CD4-positive, alpha-beta T cell (primary cell): ENCODE data around the gene APOOL. TPM values are rescaled to one million over a fixed set of nuclear protein-coding genes. Genes with fewer than 3 reads are reported as not detected.

Source experiments
- ATAC-seq: fragments of 200-7000 bp; cut with Tn5 transposase; one replicate; pipeline ENCODE4 v1.10.0; 2022; ENCODE audit warnings: mild to moderate bottlenecking; ENCODE audit not compliant: poor library complexity
- CTCF ChIA-PET: fragments of 350-600 bp; sonication (Branson Sonifier 250); formaldehyde crosslinking; loops from one replicate; lab custom pipeline; 2021; ENCODE audit warnings: antibody characterized with exemption, inconsistent platforms; lab: Charles Lee
- POLR2A ChIA-PET: fragments of 350-600 bp; sonication (Branson Sonifier 250); formaldehyde crosslinking; loops from one replicate; lab custom pipeline; 2021; ENCODE audit warnings: antibody characterized with exemption, inconsistent platforms; lab: Charles Lee
- DNase-seq, 14 experiments: peaks; one replicate each; pipeline ENCODE4 v3.0.0-alpha.2; 2013 to 2020; ENCODE audit warnings: mixed read lengths in 2 of 14
- H3K27ac ChIP-seq, 2 donors: one replicate each; pipeline versions ENCODE4 v1.5.1 to v1.7.0; 2013; ENCODE audit warnings: low read length in 2 of 2, low read depth in 1 of 2, mild to moderate bottlenecking in 1 of 2
- H3K27me3 ChIP-seq, 2 experiments: 1 replicate in 1 of 2; 2 replicates in 1 of 2; pipeline versions ENCODE4 v1.6.1 to v1.7.0; 2013; ENCODE audit warnings: low read length in 2 of 2, control low read depth in 1 of 2, mild to moderate bottlenecking in 1 of 2, moderate library complexity in 1 of 2; ENCODE audit not compliant: insufficient read depth in 2 of 2, control insufficient read depth in 1 of 2
- H3K36me3 ChIP-seq: one replicate; pipeline ENCODE4 v1.6.1; 2013; ENCODE audit warnings: low read length, control low read depth; ENCODE audit not compliant: insufficient read depth
- H3K4me1 ChIP-seq: one replicate; pipeline ENCODE4 v1.6.1; 2013; ENCODE audit warnings: low read length, control low read depth; ENCODE audit not compliant: insufficient read depth
- H3K4me3 ChIP-seq: one replicate; pipeline ENCODE4 v1.5.1; 2013; ENCODE audit warnings: mild to moderate bottlenecking, low read length, moderate library complexity
- H3K9me3 ChIP-seq, 2 experiments: 1 replicate in 1 of 2; 2 replicates in 1 of 2; pipeline versions ENCODE4 v1.6.1 to v1.7.0; 2013; ENCODE audit warnings: low read length in 2 of 2, mild to moderate bottlenecking in 2 of 2, control low read depth in 1 of 2, moderate library complexity in 1 of 2; ENCODE audit not compliant: control insufficient read depth in 1 of 2, insufficient read depth in 1 of 2
- H3K27ac Mint-ChIP-seq: one replicate; pipeline ENCODE4 v1.8.0; 2020; ENCODE audit warnings: mixed read lengths
- H3K27me3 Mint-ChIP-seq: one replicate; pipeline ENCODE4 v1.8.0; 2021; ENCODE audit warnings: mixed read lengths
- H3K36me3 Mint-ChIP-seq: one replicate; pipeline ENCODE4 v1.8.0; 2021; ENCODE audit warnings: low read depth, mixed read lengths
- H3K4me1 Mint-ChIP-seq: one replicate; pipeline ENCODE4 v1.8.0; 2021; ENCODE audit warnings: low read depth, mixed read lengths
- H3K4me3 Mint-ChIP-seq: one replicate; pipeline ENCODE4 v1.8.0; 2020; ENCODE audit warnings: mild to moderate bottlenecking, mixed read lengths
- H3K9me3 Mint-ChIP-seq: one replicate; pipeline ENCODE4 v1.8.0; 2020; ENCODE audit warnings: mixed read lengths
- CTCF ChIP-seq: fragments of 200-600 bp; IDR thresholded peaks from one replicate; pipeline ENCODE4 v1.8.0; 2022; ENCODE audit warnings: antibody characterized with exemption, mild to moderate bottlenecking
- intact Hi-C, 2 experiments: fragments of 100-400 bp; cut with DNase I in 1 of 2; cut with micrococcal nuclease in 1 of 2; formaldehyde crosslinking; loops; one replicate each; pipeline versions ENCODE4 v1.15.1 to v1.9.0; 2023 to 2025; cut with DNase I, micrococcal nuclease
- total RNA-seq, 174 experiments: library from RNA in 2 of 174; stranded (reverse) in 2 of 174; gene quantifications; one replicate each; pipeline ENCODE4 v1.2.3 and lab custom pipeline; 2021 to 2026

APOOL gene
- total RNA-seq, 2 experiments from 2014 or later = 6.0 to 6.6 TPM

GRCh38 chrX:85020216-85020615 is 16.5 kb downstream of the APOOL start:
- POLR2A ChIA-PET = no interaction called here
- Mint-ChIP-seq H3K4me1 (no peaks in the 10 kb centered on the region), H3K9me3 (no peaks in the 10 kb centered on the region), H3K27ac (no peak overlapping the region), H3K4me3 (no peak overlapping the region), H3K36me3 (peaks cover 44% of the 10 kb centered on the region), H3K27me3 (no peaks in the 10 kb centered on the region)
- Histone ChIP-seq H3K4me3 (no peak overlapping the region), H3K27ac (no peak overlapping the region), H3K9me3 (no peaks in the 10 kb centered on the region), H3K4me1 (no peaks in the 10 kb centered on the region), H3K36me3 (no peaks in the 10 kb centered on the region), H3K27me3 (no peaks in the 10 kb centered on the region)
- no peak for TF ChIP-seq CTCF
- ATAC-seq = no peak
- no peak for DNase-seq
- CTCF ChIA-PET = no interaction called here
- intact Hi-C loops = no loop called here

- Histone ChIP-seq H3K9me3 (peaks cover 0 to 4% of the 10 kb centered on the region in 2 experiments), H3K27me3 (no peaks in the 10 kb centered on the region), H3K4me3 (no peak overlapping the region), H3K4me1 (no peaks in the 10 kb centered on the region), H3K36me3 (no peaks in the 10 kb centered on the region), H3K27ac (no peak overlapping the region)
- Mint-ChIP-seq H3K4me1 (no peaks in the 10 kb centered on the region), H3K4me3 (no peak overlapping the region), H3K27me3 (no peaks in the 10 kb centered on the region), H3K9me3 (no peaks in the 10 kb centered on the region), H3K27ac (no peak overlapping the region), H3K36me3 (peaks cover 25% of the 10 kb centered on the region)
- intact Hi-C loops = no loop called here
- ChIA-PET POLR2A (no interaction called here), CTCF (no interaction called here)
- DNase-seq = no peak
- no peak for ATAC-seq
- no peak for TF ChIP-seq CTCF
Observed at GRCh38 chrX:85024044-85024443, 20.4 kb downstream of the APOOL start.

GRCh38 chrX:85024562-85024961 is 20.9 kb downstream of the APOOL start:
- no peak for TF ChIP-seq CTCF
- Mint-ChIP-seq H3K27ac (no peak overlapping the region), H3K27me3 (no peaks in the 10 kb centered on the region), H3K36me3 (peaks cover 23% of the 10 kb centered on the region), H3K4me1 (no peaks in the 10 kb centered on the region), H3K9me3 (no peaks in the 10 kb centered on the region), H3K4me3 (no peak overlapping the region)
- DNase-seq (no peak), ATAC-seq (no peak)
- no peak overlapping the region for H3K4me3 ChIP-seq
- no peak overlapping the region for H3K27ac ChIP-seq
- ChIA-PET POLR2A (no interaction called here), CTCF (no interaction called here)
- no peaks in the 10 kb centered on the region for H3K4me1 ChIP-seq
- peaks cover 0 to 4% of the 10 kb centered on the region in 2 experiments for H3K9me3 ChIP-seq
- intact Hi-C loops = no loop called here
- H3K36me3 ChIP-seq = no peaks in the 10 kb centered on the region
- H3K27me3 ChIP-seq = no peaks in the 10 kb centered on the region
